ENCODE data around the gene NRG3.

The NRG3 gene

DNA sequence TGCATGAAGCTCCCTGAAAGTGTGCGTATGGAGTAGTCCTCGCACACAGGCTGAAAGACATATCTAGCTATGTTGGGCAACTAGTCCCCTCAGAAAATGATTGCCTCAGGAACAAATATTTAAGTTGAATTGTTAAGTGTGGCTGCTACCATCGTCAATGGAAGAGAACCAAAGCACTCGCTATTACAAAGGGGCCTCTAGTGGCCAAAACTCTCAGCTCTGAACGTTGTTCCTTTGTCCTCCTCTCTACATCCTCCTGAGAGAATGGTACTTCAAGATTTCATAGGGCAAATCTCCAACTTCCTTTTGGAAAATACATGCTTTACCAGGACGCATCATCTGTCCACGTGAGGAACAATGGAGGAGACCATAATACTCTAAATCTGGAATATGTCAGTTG is 209.9 kb downstream of the NRG3 start:
- no peak for DNase-seq (ENCODE audit: low read depth in 2 of 2, low spot score in 1 of 2)

DNA sequence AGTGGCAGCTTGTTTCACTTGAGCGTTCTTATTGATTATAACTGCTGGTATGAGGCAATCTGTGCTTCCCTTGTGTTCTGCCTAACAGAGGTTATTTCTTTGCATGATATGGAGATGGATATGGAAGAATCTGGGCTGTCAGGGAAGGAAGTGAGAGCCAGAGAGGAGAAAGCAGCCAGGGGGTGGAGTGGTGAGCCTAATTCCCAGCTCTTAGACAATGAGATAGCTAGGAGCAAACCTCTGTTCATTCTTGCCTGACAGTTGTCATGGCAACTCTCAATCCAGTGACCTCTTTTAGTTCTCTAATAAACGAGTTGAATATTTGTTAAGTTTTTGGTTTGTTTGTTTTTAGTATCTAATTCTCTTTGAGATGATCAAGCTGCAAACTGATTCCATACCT is 214.3 kb downstream of the NRG3 start:
- DNase-seq (ENCODE audit: low read depth in 2 of 2, low spot score in 1 of 2) = no peak

- no peak for DNase-seq (ENCODE audit: low read depth in 2 of 2, low spot score in 1 of 2)
These were observed 216.4 kb downstream of the NRG3 start for GRCh38 chr10:82091413-82091812.

- DNase-seq (ENCODE audit: low read depth in 2 of 2, low spot score in 1 of 2) = no peak
These were observed 217.1 kb downstream of the NRG3 start for GRCh38 chr10:82092111-82092510.

- DNase-seq (ENCODE audit: low read depth in 2 of 2, low spot score in 1 of 2) = no peak
These were observed 249.7 kb downstream of the NRG3 start for GRCh38 chr10:82124713-82125112.

DNA sequence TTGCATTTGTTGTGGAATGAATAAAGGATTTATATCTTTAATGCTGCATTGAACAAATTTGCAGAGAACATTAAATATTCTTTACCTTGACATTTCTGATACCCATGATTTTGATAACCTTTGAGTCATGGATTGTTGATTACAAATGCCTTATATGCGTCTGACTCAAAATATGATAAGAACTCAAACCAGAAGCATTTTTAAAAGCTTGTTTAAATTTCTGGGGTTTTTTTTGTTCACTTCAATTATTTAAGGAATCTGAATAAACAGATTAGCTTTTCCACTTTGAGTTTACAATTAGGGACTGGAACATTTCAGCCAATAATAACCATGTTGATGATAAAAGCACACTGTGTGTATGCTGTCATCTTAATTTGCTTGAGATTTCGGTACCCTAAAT is 253.5 kb downstream of the NRG3 start:
- no peak for DNase-seq (ENCODE audit: low read depth in 2 of 2, low spot score in 1 of 2)

GRCh38 chr10:82136103-82136502 is 261.1 kb downstream of the NRG3 start:
- no peak for DNase-seq (ENCODE audit: low read depth in 2 of 2, low spot score in 1 of 2)

GRCh38 chr10:82144153-82144552 is 269.2 kb downstream of the NRG3 start:
- DNase-seq (ENCODE audit: low read depth in 2 of 2, low spot score in 1 of 2) = no peak

- DNase-seq (ENCODE audit: low read depth in 2 of 2, low spot score in 1 of 2) = no peak
These were observed 273.8 kb downstream of the NRG3 start for GRCh38 chr10:82148764-82149163.

- no peak for DNase-seq (ENCODE audit: low read depth in 2 of 2, low spot score in 1 of 2)
These were observed 274.7 kb downstream of the NRG3 start for GRCh38 chr10:82149674-82150073.

DNA sequence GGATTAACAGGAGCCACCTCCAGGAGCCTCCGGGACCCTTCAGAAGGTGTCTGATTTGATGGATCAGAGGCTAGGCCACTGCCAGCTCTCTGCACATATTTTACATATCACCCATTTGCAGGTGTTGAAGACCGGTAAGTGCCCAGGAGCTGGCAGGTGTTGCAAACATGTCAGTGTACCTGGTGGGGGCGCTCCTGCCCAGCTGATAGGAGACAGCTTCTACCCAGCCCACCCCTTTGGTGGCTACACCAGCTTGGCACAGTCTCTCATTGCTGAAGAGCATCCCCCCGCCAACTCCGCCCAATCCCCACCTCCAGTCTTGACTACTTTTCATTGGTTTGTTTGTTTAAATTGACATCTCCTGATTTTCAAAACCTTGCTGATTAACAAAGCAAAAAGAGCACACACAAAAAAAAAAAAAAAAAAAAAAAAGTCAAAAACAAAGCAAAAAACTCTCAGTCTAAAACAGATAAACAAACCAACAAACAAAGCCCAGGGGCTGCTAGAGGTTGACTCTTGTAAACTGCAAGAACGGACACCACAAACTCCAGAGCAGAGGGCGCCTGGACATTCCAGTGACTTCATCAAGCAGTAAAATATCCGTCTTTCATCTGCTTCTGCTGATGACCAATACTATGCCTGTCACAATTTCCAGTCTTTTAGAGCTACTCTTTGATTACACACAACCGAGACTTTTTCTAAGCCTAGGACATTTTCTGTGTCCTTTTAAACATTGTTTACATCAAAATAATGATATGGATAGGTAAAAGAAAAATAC is 275.3 kb downstream of the NRG3 start:
- no peak for DNase-seq (ENCODE audit: low read depth in 2 of 2, low spot score in 1 of 2)

DNA sequence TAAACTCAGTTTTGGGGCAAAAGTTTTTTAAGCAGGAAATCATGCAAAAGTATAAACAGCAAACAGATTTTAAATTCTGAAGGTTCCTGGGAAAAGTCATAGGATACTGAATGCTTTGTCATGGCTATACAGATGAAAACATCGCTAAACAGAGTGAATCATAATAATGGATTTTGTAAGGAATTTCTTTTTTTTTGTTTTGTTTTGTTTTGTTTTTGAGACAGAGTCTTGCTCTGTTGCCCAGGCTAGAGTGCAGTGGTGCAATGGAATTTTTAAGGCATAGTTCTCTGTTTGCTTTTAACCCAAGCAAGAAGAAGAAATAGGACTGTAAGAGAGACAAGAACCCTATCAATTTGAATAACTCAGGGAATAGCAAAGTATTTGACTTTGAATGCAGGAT is 285.3 kb downstream of the NRG3 start:
- no peak for DNase-seq (ENCODE audit: low read depth in 2 of 2, low spot score in 1 of 2)

GRCh38 chr10:82161264-82161663 is 286.3 kb downstream of the NRG3 start:
- no peak for DNase-seq (ENCODE audit: low read depth in 2 of 2, low spot score in 1 of 2)

DNA sequence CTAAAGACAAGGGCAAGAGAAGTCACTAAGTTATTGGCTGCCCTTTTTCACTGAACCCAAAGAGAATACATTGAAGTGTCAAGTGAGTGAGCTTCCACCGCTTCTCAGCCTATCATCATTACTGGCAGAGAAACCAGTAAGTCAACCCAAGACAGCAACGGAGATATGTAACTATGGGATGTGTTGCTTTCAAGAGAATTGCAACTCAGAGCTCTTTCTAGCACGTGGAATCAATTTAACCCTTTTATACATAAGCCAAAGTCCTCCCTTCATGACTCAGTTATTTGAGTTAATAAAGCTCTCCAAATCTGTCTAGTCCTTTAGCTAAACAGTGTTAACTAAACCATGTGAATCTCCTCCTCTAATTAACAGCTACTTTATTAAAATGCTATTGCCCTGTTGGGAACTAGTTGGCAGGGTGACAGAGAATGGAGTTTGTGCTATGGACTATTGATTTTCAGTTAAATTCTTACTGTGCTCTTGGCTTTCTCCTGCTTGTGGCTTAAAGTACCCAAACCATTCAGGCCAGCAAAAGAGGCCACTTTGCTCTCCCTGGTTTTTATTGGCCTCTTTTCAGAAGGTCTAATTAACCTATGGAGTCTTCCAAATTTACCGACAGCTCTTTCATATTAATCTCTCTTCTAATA is 287.7 kb downstream of the NRG3 start:
- no peak for DNase-seq (ENCODE audit: low read depth in 2 of 2, low spot score in 1 of 2)

- DNase-seq (ENCODE audit: low read depth in 2 of 2, low spot score in 1 of 2) = no peak
These were observed 296.9 kb downstream of the NRG3 start for GRCh38 chr10:82171899-82172298.

DNA sequence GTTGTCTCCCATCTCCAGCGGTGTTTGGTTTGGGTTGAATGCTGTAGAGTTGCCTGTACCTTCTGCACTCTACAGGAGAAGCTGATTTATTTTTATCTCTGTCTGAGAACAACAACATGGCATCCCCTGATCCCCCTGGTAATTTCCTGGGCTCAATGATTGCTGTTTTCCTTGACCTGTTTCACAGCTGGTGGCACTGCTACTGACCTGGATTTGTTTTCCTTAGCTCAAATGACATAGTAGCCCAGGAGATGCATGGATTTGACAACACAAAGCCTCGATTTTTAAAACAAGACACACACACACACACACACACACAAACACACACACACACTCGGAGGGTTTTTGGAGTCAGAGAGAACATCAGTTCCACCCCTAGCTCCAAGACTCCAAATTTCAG is 301.6 kb downstream of the NRG3 start:
- no peak for DNase-seq (ENCODE audit: low read depth in 2 of 2, low spot score in 1 of 2)

- DNase-seq (ENCODE audit: low read depth in 2 of 2, low spot score in 1 of 2) = no peak
These were observed 315.7 kb downstream of the NRG3 start for GRCh38 chr10:82190432-82191260.

DNA sequence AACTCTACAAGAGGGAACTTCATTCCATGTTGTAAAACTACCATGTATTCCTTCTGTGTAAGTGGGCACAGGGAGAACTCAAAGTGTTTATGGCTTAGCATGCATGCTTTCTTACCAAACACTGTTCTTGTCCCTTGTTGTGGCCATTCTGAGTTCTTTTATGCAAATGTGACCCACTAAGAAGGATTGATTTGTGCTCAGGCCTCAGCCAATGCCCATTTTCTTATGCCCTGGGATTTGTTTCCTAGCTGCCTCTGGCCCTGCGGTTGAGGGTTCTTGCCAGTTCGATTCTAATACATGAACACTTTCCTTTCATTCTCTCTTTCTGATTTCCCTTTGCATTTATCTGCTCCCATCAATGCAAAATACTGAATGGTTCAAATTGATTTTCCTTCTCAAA is 316.7 kb downstream of the NRG3 start:
- DNase-seq (ENCODE audit: low read depth in 2 of 2, low spot score in 1 of 2) = no peak

DNA sequence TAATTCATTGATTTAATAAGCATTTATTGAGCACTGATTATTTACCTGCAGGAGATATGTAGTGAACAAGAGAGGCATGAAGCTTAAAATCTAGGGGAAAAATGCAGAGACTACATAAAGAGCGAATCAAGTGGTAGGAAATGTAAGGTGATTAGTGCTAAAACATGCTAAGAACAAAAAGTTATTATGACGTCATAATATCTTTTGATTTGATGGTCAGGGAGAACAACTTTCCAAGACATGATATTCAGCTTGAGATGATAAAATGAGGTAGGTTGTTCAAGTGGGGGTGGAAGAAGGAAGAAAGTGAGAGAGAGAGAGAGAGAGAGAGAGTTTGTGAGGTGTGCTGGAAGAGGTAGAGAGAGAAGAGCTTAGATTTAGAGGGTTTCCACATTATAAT is 317.7 kb downstream of the NRG3 start:
- no peak for DNase-seq (ENCODE audit: low read depth in 2 of 2, low spot score in 1 of 2)

GRCh38 chr10:82194419-82194818 is 319.4 kb downstream of the NRG3 start:
- DNase-seq (ENCODE audit: low read depth in 2 of 2, low spot score in 1 of 2) = no peak

GRCh38 chr10:82206831-82207230 is 331.8 kb downstream of the NRG3 start:
- no peak for DNase-seq (ENCODE audit: low read depth in 2 of 2, low spot score in 1 of 2)

GRCh38 chr10:82208726-82209125 is 333.7 kb downstream of the NRG3 start:
- no peak for DNase-seq (ENCODE audit: low read depth in 2 of 2, low spot score in 1 of 2)

Data from stimulated activated CD8-positive, alpha-beta memory T cell treated with anti-CD3 and anti-CD28 coated beads, Interleukin-4, amount 100 ng/mL, for 4 hours (primary cell).